OCI-LY3 (cell line): ENCODE data around the gene DYNLL2.
"Not testable (repeated sequence)": the region's sequence is repeated elsewhere in the genome, so short reads cannot be mapped to it uniquely, and the experiment has no call there.

ENCODE experiments used
- H2AFZ ChIP-seq: fragments of 200-600, 300-600 bp; shearing (Covaris generic); 2 replicates; pipeline ENCODE4 v1.6.0; 2014; ENCODE audit warnings: antibody characterized with exemption, low read depth, low read length
- H3K27ac ChIP-seq: fragments of 200-600, 300-600 bp; sonication (generic); 2 replicates; pipeline ENCODE4 v1.5.1; 2014; ENCODE audit warnings: mild to moderate bottlenecking, low read length, moderate library complexity, mixed read lengths
- H3K27me3 ChIP-seq: fragments of 200-600, 300-600 bp; sonication (generic); 2 replicates; pipeline ENCODE4 v1.6.1; 2014; ENCODE audit warnings: low read depth, low read length, mixed read lengths
- H3K36me3 ChIP-seq: fragments of 200-600, 300-600 bp; sonication (generic); replicated peaks from 2 replicates; pipeline ENCODE3; 2014; ENCODE audit warnings: low read depth, low read length, mixed read lengths
- H3K4me1 ChIP-seq: fragments of 300-600, 200-600 bp; sonication (generic); 2 replicates; pipeline ENCODE4 v1.6.1; 2014; ENCODE audit warnings: low read length, mixed read lengths
- H3K4me2 ChIP-seq: fragments of 200-600, 300-600 bp; sonication (generic); 2 replicates; pipeline ENCODE4 v1.6.1; 2014; ENCODE audit warnings: low read length, mixed read lengths
- H3K4me3 ChIP-seq: fragments of 300-600, 200-600 bp; sonication (generic); 2 replicates; pipeline ENCODE4 v1.5.1; 2014; ENCODE audit warnings: antibody characterized with exemption, mild to moderate bottlenecking, low read length, moderate library complexity
- H3K79me2 ChIP-seq: fragments of 300-600, 200-600 bp; shearing (Covaris generic); 2 replicates; pipeline ENCODE4 v1.6.1; 2014; ENCODE audit warnings: mild to moderate bottlenecking, low read length, mixed read lengths
- H3K9ac ChIP-seq: fragments of 300-600, 200-600 bp; shearing (Covaris generic); 2 replicates; pipeline ENCODE4 v1.6.0; 2014; ENCODE audit warnings: mild to moderate bottlenecking, low read length, moderate library complexity
- H3K9me3 ChIP-seq: fragments of 200-600, 300-600 bp; shearing (Covaris generic); 2 replicates; pipeline ENCODE4 v1.6.1; 2014; ENCODE audit warnings: low read length, mixed read lengths; ENCODE audit not compliant: insufficient read depth
- H4K20me1 ChIP-seq: fragments of 200-600, 300-600 bp; sonication (generic); 2 replicates; pipeline ENCODE4 v1.6.1; 2016; ENCODE audit warnings: low read length, mixed read lengths; ENCODE audit not compliant: insufficient read depth
- EZH2phosphoT487 ChIP-seq: fragments of 200-600 bp; shearing (Covaris generic); IDR thresholded peaks from 2 replicates; pipeline ENCODE4 v1.6.1; 2018; ENCODE audit warnings: antibody characterized with exemption, mixed run types, low read depth
- TF ChIP-seq, protein P1 (sequence below): fragments of 200-600, 300-600 bp; sonication (generic); IDR thresholded peaks from 2 replicates; pipeline ENCODE4 v1.5.1; 2014; ENCODE audit warnings: antibody characterized with exemption, low read length, low read depth

DYNLL2 gene

DNA sequence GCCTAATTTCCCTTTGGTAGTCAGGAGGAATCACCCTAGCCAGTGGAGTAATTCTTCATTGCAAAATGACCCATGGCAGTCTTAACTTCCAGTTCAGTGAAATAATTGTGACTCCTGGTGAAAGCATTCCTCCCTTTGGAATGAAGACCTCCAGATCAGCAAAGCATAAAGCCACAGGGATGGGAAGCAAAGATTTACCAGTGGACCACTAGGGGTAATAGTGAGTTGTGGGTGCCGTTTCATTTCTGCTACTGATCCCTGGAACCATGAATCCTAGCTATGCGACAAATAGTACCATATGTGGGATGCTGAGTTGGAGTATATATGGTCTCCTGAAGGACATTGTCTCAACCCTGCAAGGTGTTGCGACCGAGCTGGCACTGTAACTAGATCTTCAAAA is 13.7 kb downstream of the DYNLL2 start:
- H3K4me3 ChIP-seq = no peak overlapping the region

DNA sequence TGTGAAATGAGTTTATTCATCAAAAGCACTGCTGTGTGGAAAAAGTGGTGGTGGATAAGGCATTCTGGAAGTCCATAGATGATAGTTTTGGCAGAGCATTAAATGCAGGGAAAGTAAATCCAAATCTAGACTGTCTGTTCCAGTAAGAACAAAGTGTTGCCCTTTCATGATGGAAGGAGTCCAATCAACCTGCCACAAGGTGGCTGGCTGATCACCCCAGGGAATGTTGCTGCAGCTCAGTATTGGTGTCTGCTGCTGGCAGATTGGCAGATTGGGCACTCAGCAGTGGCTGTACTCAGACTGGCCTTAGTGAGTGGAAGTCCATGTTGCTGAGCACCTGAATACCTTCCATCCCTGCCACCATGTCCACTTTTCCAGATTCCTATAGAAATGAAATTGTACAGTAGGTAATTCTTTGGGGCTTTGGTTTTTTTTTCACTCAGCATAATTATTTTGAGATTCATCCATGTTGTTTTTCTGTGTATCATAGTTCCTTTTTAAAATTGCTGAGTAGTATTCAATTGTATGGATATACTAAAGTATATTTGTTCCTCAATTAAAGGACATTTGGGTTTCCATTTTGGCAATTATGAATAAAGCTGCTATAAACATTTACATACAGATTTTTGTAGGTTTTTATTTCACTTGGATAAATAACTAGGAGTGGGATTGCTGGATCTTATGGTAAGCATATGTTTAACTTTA is 14.3 kb downstream of the DYNLL2 start:
- H3K36me3 ChIP-seq = peaks cover 25% of the 10 kb centered on the region
- no peaks in the 10 kb centered on the region for H3K4me1 ChIP-seq
- no peaks in the 10 kb centered on the region for H3K27me3 ChIP-seq

More for the DNA sequence above, 13.7 kb downstream of the DYNLL2 start:
- Histone ChIP-seq H3K79me2 (no peaks in the 10 kb centered on the region), H3K9ac (no peak overlapping the region), H3K27ac (no peak overlapping the region), H3K9me3 (no peaks in the 10 kb centered on the region), H2AFZ (no peak overlapping the region), H3K27me3 (no peaks in the 10 kb centered on the region), H4K20me1 (peaks cover 12% of the 10 kb centered on the region), H3K4me2 (no peak overlapping the region), H3K36me3 (peaks cover 31% of the 10 kb centered on the region), H3K4me1 (no peaks in the 10 kb centered on the region)
- TF ChIP-seq, protein P1, sequence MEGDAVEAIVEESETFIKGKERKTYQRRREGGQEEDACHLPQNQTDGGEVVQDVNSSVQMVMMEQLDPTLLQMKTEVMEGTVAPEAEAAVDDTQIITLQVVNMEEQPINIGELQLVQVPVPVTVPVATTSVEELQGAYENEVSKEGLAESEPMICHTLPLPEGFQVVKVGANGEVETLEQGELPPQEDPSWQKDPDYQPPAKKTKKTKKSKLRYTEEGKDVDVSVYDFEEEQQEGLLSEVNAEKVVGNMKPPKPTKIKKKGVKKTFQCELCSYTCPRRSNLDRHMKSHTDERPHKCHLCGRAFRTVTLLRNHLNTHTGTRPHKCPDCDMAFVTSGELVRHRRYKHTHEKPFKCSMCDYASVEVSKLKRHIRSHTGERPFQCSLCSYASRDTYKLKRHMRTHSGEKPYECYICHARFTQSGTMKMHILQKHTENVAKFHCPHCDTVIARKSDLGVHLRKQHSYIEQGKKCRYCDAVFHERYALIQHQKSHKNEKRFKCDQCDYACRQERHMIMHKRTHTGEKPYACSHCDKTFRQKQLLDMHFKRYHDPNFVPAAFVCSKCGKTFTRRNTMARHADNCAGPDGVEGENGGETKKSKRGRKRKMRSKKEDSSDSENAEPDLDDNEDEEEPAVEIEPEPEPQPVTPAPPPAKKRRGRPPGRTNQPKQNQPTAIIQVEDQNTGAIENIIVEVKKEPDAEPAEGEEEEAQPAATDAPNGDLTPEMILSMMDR = no peak; the same call in 1 of the 2 replicates
- no peak for TF ChIP-seq EZH2phosphoT487

DNA sequence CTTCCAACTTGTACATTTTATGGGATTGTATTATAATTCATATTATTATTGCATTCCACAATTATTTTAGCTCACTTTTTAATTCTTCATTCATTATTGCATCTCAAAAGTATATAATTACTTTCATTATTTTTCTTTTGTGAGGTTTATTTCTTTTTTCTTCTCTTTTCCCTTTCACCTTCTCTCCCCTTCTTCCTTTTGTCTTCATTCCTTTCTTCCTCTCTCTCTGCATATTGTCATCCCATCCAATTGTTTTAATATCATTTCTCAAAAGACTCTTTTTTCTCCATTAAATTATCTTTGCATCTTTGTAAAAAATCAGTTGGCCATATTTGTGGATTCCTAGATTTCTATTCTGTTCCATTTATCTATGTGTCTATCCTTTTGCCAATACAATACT is 17.3 kb downstream of the DYNLL2 start:
- no peaks in the 10 kb centered on the region for H3K27me3 ChIP-seq
- H4K20me1 ChIP-seq = no peaks in the 10 kb centered on the region
- H3K79me2 ChIP-seq = no peaks in the 10 kb centered on the region
- H3K27ac ChIP-seq = no peak overlapping the region
- no peaks in the 10 kb centered on the region for H3K9me3 ChIP-seq
- no peak overlapping the region for H3K4me3 ChIP-seq
- H3K4me1 ChIP-seq = no peaks in the 10 kb centered on the region
- no peak overlapping the region for H3K9ac ChIP-seq
- no peaks in the 10 kb centered on the region for H3K36me3 ChIP-seq
- TF ChIP-seq EZH2phosphoT487 = no peak
- TF ChIP-seq, protein P1 = no peak
- no peak overlapping the region for H2AFZ ChIP-seq
- no peak overlapping the region for H3K4me2 ChIP-seq

More for the DNA sequence above, 14.3 kb downstream of the DYNLL2 start:
- peaks cover 12% of the 10 kb centered on the region for H4K20me1 ChIP-seq
- H3K79me2 ChIP-seq = no peaks in the 10 kb centered on the region
- no peak overlapping the region for H3K4me2 ChIP-seq
- H3K27ac ChIP-seq = no peak overlapping the region
- H3K9me3 ChIP-seq = no peaks in the 10 kb centered on the region
- H3K4me3 ChIP-seq = no peak overlapping the region
- H2AFZ ChIP-seq = no peak overlapping the region
- TF ChIP-seq, protein P1 = no peak
- no peak overlapping the region for H3K9ac ChIP-seq

DNA sequence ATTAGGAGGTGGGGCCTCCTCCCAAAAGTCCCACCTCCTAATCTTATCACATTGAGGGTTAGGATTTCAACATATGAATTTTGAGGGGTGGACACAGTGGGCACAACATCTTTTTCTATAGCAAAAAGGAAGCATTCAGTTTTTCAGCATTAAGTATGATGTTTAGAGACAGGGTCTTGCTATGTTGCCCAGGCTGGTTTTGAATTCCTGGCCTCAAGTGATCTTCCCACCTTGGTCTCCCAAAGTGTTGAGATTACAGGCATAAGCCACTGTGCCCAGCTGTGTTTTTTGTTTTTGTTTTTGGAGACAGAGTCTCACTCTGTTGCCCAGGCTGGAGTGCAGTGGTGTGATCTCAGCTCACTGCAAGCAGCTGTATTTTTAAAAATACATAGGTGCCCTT is 18.7 kb downstream of the DYNLL2 start:
- not testable (repeated sequence) for H4K20me1 ChIP-seq

More for the DNA sequence above, 18.7 kb downstream of the DYNLL2 start:
- not testable (repeated sequence) for H3K4me1 ChIP-seq, H3K4me2 ChIP-seq, H3K79me2 ChIP-seq, H3K9me3 ChIP-seq, H2AFZ ChIP-seq, H3K27me3 ChIP-seq, H3K27ac ChIP-seq, H3K4me3 ChIP-seq, H3K9ac ChIP-seq, H3K36me3 ChIP-seq
